C4-2B (cell line): Measurements from ENCODE around the gene SLC36A1.

ENCODE experiments used
- H3K27ac ChIP-seq: fragments of 450-650 bp; 2 replicates; pipeline ENCODE4 v1.5.1; 2017
- CTCF ChIP-seq: fragments of 450-650 bp; conservative IDR thresholded peaks from 2 replicates; pipeline ENCODE4 v1.5.1; 2017; ENCODE audit warnings: mild to moderate bottlenecking
- ZFX ChIP-seq: fragments of 450-650 bp; IDR thresholded peaks from 2 replicates; pipeline ENCODE4 v1.6.1; 2017

Gene SLC36A1

GRCh38 chr5:151474799-151475198 is 27.4 kb downstream of the SLC36A1 start:
- no peak for TF ChIP-seq ZFX
- no peak for TF ChIP-seq CTCF
- no peak overlapping the region for H3K27ac ChIP-seq

- H3K27ac ChIP-seq, result no peak overlapping the region
- TF ChIP-seq CTCF (no peak), ZFX (no peak)
Measured at GRCh38 chr5:151475388-151475787, 28.0 kb downstream of the SLC36A1 start.

- TF ChIP-seq ZFX (no peak), CTCF (no peak)
- H3K27ac ChIP-seq, result no peak overlapping the region
Measured at GRCh38 chr5:151476016-151476415, 28.6 kb downstream of the SLC36A1 start.

- H3K27ac ChIP-seq, result no peak overlapping the region
- TF ChIP-seq CTCF (no peak), ZFX (no peak)
Measured at GRCh38 chr5:151477101-151477500, 29.7 kb downstream of the SLC36A1 start.

GRCh38 chr5:151480384-151481293 is 33.2 kb downstream of the SLC36A1 start:
- no peak for TF ChIP-seq ZFX
- TF ChIP-seq CTCF, result no peak
- H3K27ac ChIP-seq, result no peak overlapping the region

GRCh38 chr5:151483176-151483575 is 35.8 kb downstream of the SLC36A1 start:
- TF ChIP-seq CTCF (no peak), ZFX (no peak)
- H3K27ac ChIP-seq, result no peak overlapping the region

- H3K27ac ChIP-seq, result no peak overlapping the region
Measured at GRCh38 chr5:151483647-151484046, 36.2 kb downstream of the SLC36A1 start.

More at GRCh38 chr5:151483647-151484046, 36.2 kb downstream of the SLC36A1 start:
- no peak for TF ChIP-seq CTCF
- TF ChIP-seq ZFX, result no peak
